Fibroblast of pulmonary artery (primary cell): Measurements from ENCODE around the gene ALG12.

Experiments used
- DNase-seq: peaks from one replicate; pipeline ENCODE4 v3.0.0-alpha.2; 2010; ENCODE audit warnings: low read depth
- H3K4me3 ChIP-seq: replicated peaks from 2 replicates; pipeline ENCODE4 v1.5.1; 2011; ENCODE audit warnings: low read depth, mild to moderate bottlenecking, control low read depth, low read length, moderate library complexity
- CTCF ChIP-seq: IDR thresholded peaks from 2 replicates; pipeline ENCODE4 v1.5.1; 2011; ENCODE audit warnings: mild to moderate bottlenecking, control low read depth, low read length, inconsistent platforms; ENCODE audit errors: missing control alignments

Gene ALG12

DNA sequence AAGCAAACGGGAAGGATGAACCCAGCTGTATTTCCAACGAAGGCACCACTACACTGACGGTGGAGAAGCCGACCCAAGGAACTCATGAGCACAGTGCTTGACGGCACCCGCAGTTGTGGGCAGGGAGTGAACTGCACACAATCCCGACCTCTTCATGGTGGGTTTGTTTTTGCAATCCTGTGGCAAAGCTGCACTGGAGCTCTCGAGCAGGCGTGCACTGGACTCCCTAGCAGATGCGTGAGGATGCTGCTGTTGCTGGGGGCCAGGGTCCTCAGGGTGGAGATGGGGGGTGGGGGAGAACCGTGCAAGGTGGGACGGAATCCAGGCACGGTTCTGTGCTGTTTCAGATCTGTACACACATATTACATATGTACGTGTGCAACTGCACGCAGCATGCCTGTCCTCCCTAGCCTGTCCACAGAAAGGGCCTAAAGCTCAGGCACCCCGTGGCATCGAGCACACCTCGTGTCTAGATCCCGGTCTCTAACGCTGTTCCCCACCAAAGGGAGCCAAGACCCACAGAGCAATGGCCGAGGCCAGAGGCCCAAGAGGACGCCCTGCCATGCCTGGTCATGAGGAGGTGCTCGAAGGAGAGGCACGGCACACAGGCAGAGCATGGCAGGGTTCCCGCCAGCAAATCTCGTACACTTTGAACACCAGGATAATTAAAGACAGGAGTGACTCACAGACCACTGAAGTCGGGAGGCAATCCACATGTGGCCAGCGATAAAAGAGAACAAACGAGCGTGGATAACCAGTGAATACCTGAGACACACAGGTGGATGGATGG, 17.6 kb downstream of the ALG12 start:
- no peak overlapping the region for H3K4me3 ChIP-seq
- no peak for TF ChIP-seq CTCF
- DNase-seq: no peak

- DNase-seq: no peak
Observed at GRCh38 chr22:49899530-49899929, 18.7 kb downstream of the ALG12 start.

GRCh38 chr22:49897015-49897684, 21.1 kb downstream of the ALG12 start:
- H3K4me3 ChIP-seq: no peak overlapping the region
- DNase-seq: no peak
- no peak for TF ChIP-seq CTCF

More at GRCh38 chr22:49899530-49899929, 18.7 kb downstream of the ALG12 start:
- no peak for TF ChIP-seq CTCF
- H3K4me3 ChIP-seq: no peak overlapping the region

GRCh38 chr22:49896201-49896600, 22.0 kb downstream of the ALG12 start:
- TF ChIP-seq CTCF: no peak
- H3K4me3 ChIP-seq: no peak overlapping the region

GRCh38 chr22:49894322-49895054, 23.8 kb downstream of the ALG12 start:
- no peak overlapping the region for H3K4me3 ChIP-seq
- TF ChIP-seq CTCF: no peak
- no peak for DNase-seq

More at GRCh38 chr22:49896201-49896600, 22.0 kb downstream of the ALG12 start:
- no peak for DNase-seq

- no peak for DNase-seq
- no peak overlapping the region for H3K4me3 ChIP-seq
- TF ChIP-seq CTCF: no peak
Observed at GRCh38 chr22:49893025-49893424, 25.2 kb downstream of the ALG12 start.
